ENCODE results near the gene USP48. TPM values are rescaled to one million over a fixed set of nuclear protein-coding genes. Genes with fewer than 3 reads are reported as not detected.

The USP48 gene
- total RNA-seq, 1 donor from 2014 or later, result 97.3 TPM

GRCh38 chr1:21820597-21821232, 37.8 kb upstream of the USP48 start:
- H3K27ac Mint-ChIP-seq, result no peak overlapping the region
- H3K36me3 Mint-ChIP-seq (ENCODE audit: low read depth), result no peaks in the 10 kb centered on the region
- CTCF ChIA-PET, result no interaction called here
- TF ChIP-seq CTCF (IDR thresholded peaks at IDR 0.05), result no peak
- POLR2A ChIA-PET, result interaction anchor here (0.7 kb wide), 2 partner anchors 10 to 150 kb away, joined by 4 to 5 read pairs; no protein-coding TSS in a partner anchor
- ATAC-seq (ENCODE audit: low read depth), result no peak
- no peaks in the 10 kb centered on the region for H3K27me3 Mint-ChIP-seq
- peaks cover 6% of the 10 kb centered on the region for H3K4me1 Mint-ChIP-seq
- H3K9me3 Mint-ChIP-seq, result no peaks in the 10 kb centered on the region
- H3K4me3 Mint-ChIP-seq, result no peak overlapping the region
- intact Hi-C loops (cut with micrococcal nuclease), result no loop called here
- no peak for DNase-seq

- POLR2A ChIA-PET, result interaction anchor here (0.6 to 0.9 kb wide), 2 partner anchors 37 to 82 kb away, joined by 4 read pairs; no protein-coding TSS in a partner anchor
- intact Hi-C loops (cut with micrococcal nuclease), result loop anchor here (5.0 to 10.0 kb wide), 2 partner anchors 116 to 144 kb away; partner anchors contain the start of gene HSPG2
- ATAC-seq (ENCODE audit: low read depth) (peak; percentile 38), DNase-seq (no peak)
- no peak for TF ChIP-seq CTCF (IDR thresholded peaks at IDR 0.05)
- H3K4me3 Mint-ChIP-seq, result no peak overlapping the region
- peaks cover 18% of the 10 kb centered on the region for H3K4me1 Mint-ChIP-seq
- H3K27ac Mint-ChIP-seq, result no peak overlapping the region
- CTCF ChIA-PET, result no interaction called here
- H3K36me3 Mint-ChIP-seq (ENCODE audit: low read depth), result no peaks in the 10 kb centered on the region
- H3K9me3 Mint-ChIP-seq, result no peaks in the 10 kb centered on the region
- no peaks in the 10 kb centered on the region for H3K27me3 Mint-ChIP-seq
These were observed 35.7 kb upstream of the USP48 start for GRCh38 chr1:21818656-21819055.

GRCh38 chr1:21816602-21817302, 33.8 kb upstream of the USP48 start:
- ATAC-seq (ENCODE audit: low read depth) (no peak), DNase-seq (no peak)
- Mint-ChIP-seq H3K4me3 (no peak overlapping the region), H3K27me3 (no peaks in the 10 kb centered on the region), H3K4me1 (peaks cover 20% of the 10 kb centered on the region), H3K9me3 (no peaks in the 10 kb centered on the region), H3K27ac (no peak overlapping the region), H3K36me3 (ENCODE audit: low read depth) (no peaks in the 10 kb centered on the region)
- intact Hi-C loops (cut with micrococcal nuclease), result loop anchor here (5.0 to 10.0 kb wide), 2 partner anchors 118 to 146 kb away; partner anchors contain the start of gene HSPG2
- TF ChIP-seq CTCF (IDR thresholded peaks at IDR 0.05), result no peak
- CTCF ChIA-PET, result no interaction called here
- POLR2A ChIA-PET, result interaction anchor here (0.5 kb wide), 1 partner anchor 35 kb away, joined by 3 read pairs; no protein-coding TSS in a partner anchor

- intact Hi-C loops (cut with micrococcal nuclease), result loop anchor here (2.0 to 10.0 kb wide), 3 partner anchors 51 to 146 kb away; partner anchors contain the start of gene HSPG2
- H3K36me3 Mint-ChIP-seq (ENCODE audit: low read depth), result no peaks in the 10 kb centered on the region
These were observed 32.9 kb upstream of the USP48 start for GRCh38 chr1:21815724-21816321.

More at GRCh38 chr1:21815724-21816321, 32.9 kb upstream of the USP48 start:
- H3K27ac Mint-ChIP-seq, result peak overlapping the region; percentile 43
- DNase-seq (no peak), ATAC-seq (ENCODE audit: low read depth) (peak; percentile 51)
- POLR2A ChIA-PET, result no interaction called here
- CTCF ChIA-PET, result interaction anchor here (1.1 kb wide), 1 partner anchor 34 kb away, joined by 3 read pairs; no protein-coding TSS in a partner anchor
- H3K4me3 Mint-ChIP-seq, result no peak overlapping the region
- no peak for TF ChIP-seq CTCF (IDR thresholded peaks at IDR 0.05)
- peaks cover 3% of the 10 kb centered on the region for H3K27me3 Mint-ChIP-seq
- H3K9me3 Mint-ChIP-seq, result no peaks in the 10 kb centered on the region
- peaks cover 20% of the 10 kb centered on the region for H3K4me1 Mint-ChIP-seq
